Measurements from ENCODE around the gene SEC14L5. TPM values are rescaled to one million over a fixed set of nuclear protein-coding genes. Genes with fewer than 3 reads are reported as not detected.

The SEC14L5 gene
- total and polyA plus RNA-seq, 2 of the 4 experiments (the other 2 are of a cell fraction), result 0.07 TPM; not detected in 1

- intact Hi-C loops (cut with micrococcal nuclease), result no loop called here
- Histone ChIP-seq H2AFZ (replicated peaks; ENCODE audit: low read length, poor library complexity) (no peak overlapping the region), H3K4me2 (ENCODE audit: low read depth, low read length) (no peak overlapping the region), H3K9ac (ENCODE audit: low read depth, low read length) (no peak overlapping the region), H3K56ac (ENCODE audit: extremely low read depth, insufficient read depth, low read length) (no peak overlapping the region), H4K20me1 (ENCODE audit: insufficient read depth, low read length) (no peaks in the 10 kb centered on the region), H2BK120ac (ENCODE audit: low read depth, low read length) (no peak overlapping the region), H3K9me1 (ENCODE audit: insufficient read depth, low read length) (peaks cover 2% of the 10 kb centered on the region; the same call in 1 of the 2 replicates), H2BK20ac (ENCODE audit: low read depth, low read length) (no peak overlapping the region), H3K18ac (ENCODE audit: low read depth, low read length) (no peak overlapping the region), H4K8ac (ENCODE audit: low read depth in 2 of 2, low read length in 2 of 2) (no peak overlapping the region), H3K9me3 (ENCODE audit: control insufficient read depth, insufficient read depth, low read length) (no peaks in the 10 kb centered on the region), H2BK15ac (ENCODE audit: low read depth, low read length) (no peak overlapping the region), H2BK5ac (ENCODE audit: low read depth, low read length, poor library complexity, severe bottlenecking) (no peak overlapping the region), H3K4me3 (ENCODE audit: insufficient read depth, low read depth, low read length) (no peak overlapping the region), H3K79me1 (ENCODE audit: low read depth in 1 of 2, low read length in 2 of 2) (no peaks in the 10 kb centered on the region), H3K4me1 (ENCODE audit: control insufficient read depth, insufficient read depth, low read length) (no peaks in the 10 kb centered on the region), H3K27ac (ENCODE audit: insufficient read depth, low read length) (no peak overlapping the region), H3K27me3 (ENCODE audit: control insufficient read depth, insufficient read depth, low read length) (peaks cover 7% of the 10 kb centered on the region; the same call in 1 of the 2 replicates), H2AK9ac (replicated peaks; ENCODE audit: low read depth, low read length, poor library complexity) (no peak overlapping the region), H4K91ac (ENCODE audit: insufficient read depth, low read depth, low read length) (no peak overlapping the region), H3K23ac (ENCODE audit: low read depth, low read length) (no peak overlapping the region), H2AK5ac (ENCODE audit: low read depth, low read length) (no peak overlapping the region), H3K36me3 (ENCODE audit: control insufficient read depth, insufficient read depth, low read length) (no peaks in the 10 kb centered on the region), H4K5ac (ENCODE audit: low read depth, low read length) (no peak overlapping the region), H3K14ac (replicated peaks; ENCODE audit: low read depth, low read length) (no peak overlapping the region), H3K4ac (ENCODE audit: low read depth, low read length) (no peak overlapping the region)
- in situ Hi-C loops (cut with MboI; ENCODE audit: low sequenced_read_pairs), result no loop called here
- ATAC-seq (ENCODE audit: low read depth) (no peak), DNase-seq (no peak)
- CTCF ChIA-PET, result no interaction called here
- no CpG with 5 or more reads among the region's 2 CpGs for WGBS, 2 experiments (ENCODE audit: extremely low coverage in 2 of 2, insufficient read length in 1 of 2)
- POLR2A ChIA-PET (ENCODE audit: unreplicated experiment), result no interaction called here
- TF ChIP-seq MAFK (IDR thresholded peaks at IDR 0.05; ENCODE audit: low read depth, low read length), result no peak
- no peak for TF ChIP-seq CEBPB (IDR thresholded peaks at IDR 0.05; ENCODE audit: low read depth, low read length)
- no peak for TF ChIP-seq CHD1 (IDR thresholded peaks at IDR 0.05; ENCODE audit: low read depth, low read length)
- TF ChIP-seq POLR2A (IDR thresholded peaks at IDR 0.05; ENCODE audit: low read depth, low read length), result no peak
- no peak for TF ChIP-seq RAD21 (IDR thresholded peaks at IDR 0.05; ENCODE audit: low read length)
- no peak for TF ChIP-seq NFE2L2 (IDR thresholded peaks at IDR 0.05; ENCODE audit: low read depth, low read length)
- no peak for TF ChIP-seq RCOR1 (IDR thresholded peaks at IDR 0.05; ENCODE audit: insufficient replicate concordance, low read length)
- no peak for TF ChIP-seq MAZ (IDR thresholded peaks at IDR 0.05; ENCODE audit: borderline replicate concordance, low read depth, low read length)
- no peak for TF ChIP-seq RFX5 (IDR thresholded peaks at IDR 0.05; ENCODE audit: low read depth, low read length)
- TF ChIP-seq CTCF (conservative IDR thresholded peaks at IDR 0.05; ENCODE audit: low read depth, low read length), result no peak
- dilution Hi-C loops (cut with HindIII; ENCODE audit: low sequenced_read_pairs, unreplicated experiment), result no loop called here
- BruUV-seq (replicated peaks), result no TSS peak
These were observed 88.8 kb downstream of the SEC14L5 start for GRCh38 chr16:5046914-5047313.
